Choroid plexus epithelial cell (primary cell): ENCODE results near the gene CALHM3.

ENCODE experiments used
- DNase-seq: peaks from one replicate; pipeline ENCODE4 v3.0.0-alpha.2; 2010; ENCODE audit warnings: low read depth
- H3K4me3 ChIP-seq: 2 replicates; pipeline ENCODE4 v1.5.1; 2011; ENCODE audit warnings: low read depth, mild to moderate bottlenecking, control low read depth, low read length, moderate library complexity
- CTCF ChIP-seq: conservative IDR thresholded peaks from 2 replicates; pipeline ENCODE4 v1.5.1; 2011; ENCODE audit warnings: low read depth, mild to moderate bottlenecking, control low read depth, inconsistent platforms, low read length, moderate library complexity

Gene CALHM3

GRCh38 chr10:103448746-103449145 lies 30.3 kb downstream of the CALHM3 start:
- DNase-seq = peak; percentile 81
- no peak overlapping the region for H3K4me3 ChIP-seq
- no peak for TF ChIP-seq CTCF

- no peak overlapping the region for H3K4me3 ChIP-seq
- DNase-seq = no peak
- TF ChIP-seq CTCF = no peak
Observed at GRCh38 chr10:103447187-103447586, 31.9 kb downstream of the CALHM3 start.

- TF ChIP-seq CTCF = no peak
- DNase-seq = no peak
- H3K4me3 ChIP-seq = no peak overlapping the region
Observed at GRCh38 chr10:103445767-103446567, 33.1 kb downstream of the CALHM3 start.

GRCh38 chr10:103445366-103445765 lies 33.7 kb downstream of the CALHM3 start:
- TF ChIP-seq CTCF = no peak
- DNase-seq = no peak
- H3K4me3 ChIP-seq = no peak overlapping the region

GRCh38 chr10:103444478-103444877 lies 34.6 kb downstream of the CALHM3 start:
- no peak for TF ChIP-seq CTCF
- no peak for DNase-seq
- no peak overlapping the region for H3K4me3 ChIP-seq

- no peak for TF ChIP-seq CTCF
- DNase-seq = no peak
- H3K4me3 ChIP-seq = no peak overlapping the region
Observed at GRCh38 chr10:103443475-103444185, 35.4 kb downstream of the CALHM3 start.
